ENCODE measurements around the gene CDH5. TPM values are rescaled to one million over a fixed set of nuclear protein-coding genes. Genes with fewer than 3 reads are reported as not detected.
"Not testable (repeated sequence)": the region's sequence is repeated elsewhere in the genome, so short reads cannot be mapped to it uniquely, and the experiment has no call there.

The CDH5 gene
- polyA plus RNA-seq, 4 donors, result 49.6 to 65.2 (median 60.1) TPM

- no peak for DNase-seq (ENCODE audit: low read depth in 4 of 4, low spot score in 3 of 4)
Measured at GRCh38 chr16:66429290-66429962, 62.9 kb downstream of the CDH5 start.

GRCh38 chr16:66430214-66430613 is 63.7 kb downstream of the CDH5 start:
- no peak for DNase-seq (ENCODE audit: low read depth in 4 of 4, low spot score in 3 of 4)

- DNase-seq (ENCODE audit: low read depth in 4 of 4, low spot score in 3 of 4), result no peak
Measured at GRCh38 chr16:66431760-66432159, 65.3 kb downstream of the CDH5 start.

- no peak for DNase-seq (ENCODE audit: low read depth in 4 of 4, low spot score in 3 of 4)
Measured at GRCh38 chr16:66432429-66432828, 65.9 kb downstream of the CDH5 start.

- no peak for DNase-seq (ENCODE audit: low read depth in 4 of 4, low spot score in 3 of 4)
Measured at GRCh38 chr16:66434619-66435430, 68.3 kb downstream of the CDH5 start.

- DNase-seq (ENCODE audit: low read depth in 4 of 4, low spot score in 3 of 4), result no peak
Measured at GRCh38 chr16:66435896-66436295, 69.4 kb downstream of the CDH5 start.

- no peak for DNase-seq (ENCODE audit: low read depth in 4 of 4, low spot score in 3 of 4)
Measured at GRCh38 chr16:66437391-66437945, 71.0 kb downstream of the CDH5 start.

GRCh38 chr16:66438536-66438935 is 72.0 kb downstream of the CDH5 start:
- no peak for DNase-seq (ENCODE audit: low read depth in 4 of 4, low spot score in 3 of 4)

- DNase-seq (ENCODE audit: low read depth in 4 of 4, low spot score in 3 of 4), result no peak
Measured at GRCh38 chr16:66439051-66439730, 72.7 kb downstream of the CDH5 start.

GRCh38 chr16:66440271-66440802 is 73.8 kb downstream of the CDH5 start:
- no peak for DNase-seq (ENCODE audit: low read depth in 4 of 4, low spot score in 3 of 4)

- no peak for DNase-seq (ENCODE audit: low read depth in 4 of 4, low spot score in 3 of 4)
Measured at GRCh38 chr16:66440970-66441369, 74.5 kb downstream of the CDH5 start.

- no peak for DNase-seq (ENCODE audit: low read depth in 4 of 4, low spot score in 3 of 4)
Measured at GRCh38 chr16:66441586-66442375, 75.3 kb downstream of the CDH5 start.

- no peak for DNase-seq (ENCODE audit: low read depth in 4 of 4, low spot score in 3 of 4)
Measured at GRCh38 chr16:66442502-66443268, 76.2 kb downstream of the CDH5 start.

- no peak for DNase-seq (ENCODE audit: low read depth in 4 of 4, low spot score in 3 of 4)
Measured at GRCh38 chr16:66443269-66443652, 76.8 kb downstream of the CDH5 start.

- no peak for DNase-seq (ENCODE audit: low read depth in 4 of 4, low spot score in 3 of 4)
Measured at GRCh38 chr16:66444049-66444481, 77.6 kb downstream of the CDH5 start.

- no peak for DNase-seq (ENCODE audit: low read depth in 4 of 4, low spot score in 3 of 4)
Measured at GRCh38 chr16:66446737-66447136, 80.2 kb downstream of the CDH5 start.

GRCh38 chr16:66447491-66447890 is 81.0 kb downstream of the CDH5 start:
- DNase-seq (ENCODE audit: low read depth in 4 of 4, low spot score in 3 of 4), result no peak

GRCh38 chr16:66451548-66451947 is 85.1 kb downstream of the CDH5 start:
- no peak for DNase-seq (ENCODE audit: low read depth in 4 of 4, low spot score in 3 of 4)

GRCh38 chr16:66453230-66453629 is 86.7 kb downstream of the CDH5 start:
- not testable (repeated sequence) for DNase-seq (ENCODE audit: low read depth in 4 of 4, low spot score in 3 of 4)

Measured in left renal pelvis (tissue), 4 donors.